GM03348 (cell line): Measurements from ENCODE around the gene CEP170B.
"Not testable (repeated sequence)": the region's sequence is repeated elsewhere in the genome, so short reads cannot be mapped to it uniquely, and the experiment has no call there.

Source experiments
- DNase-seq: peaks from one replicate; pipeline ENCODE4 v3.0.0; 2012; ENCODE audit warnings: low spot score

Gene CEP170B

DNA sequence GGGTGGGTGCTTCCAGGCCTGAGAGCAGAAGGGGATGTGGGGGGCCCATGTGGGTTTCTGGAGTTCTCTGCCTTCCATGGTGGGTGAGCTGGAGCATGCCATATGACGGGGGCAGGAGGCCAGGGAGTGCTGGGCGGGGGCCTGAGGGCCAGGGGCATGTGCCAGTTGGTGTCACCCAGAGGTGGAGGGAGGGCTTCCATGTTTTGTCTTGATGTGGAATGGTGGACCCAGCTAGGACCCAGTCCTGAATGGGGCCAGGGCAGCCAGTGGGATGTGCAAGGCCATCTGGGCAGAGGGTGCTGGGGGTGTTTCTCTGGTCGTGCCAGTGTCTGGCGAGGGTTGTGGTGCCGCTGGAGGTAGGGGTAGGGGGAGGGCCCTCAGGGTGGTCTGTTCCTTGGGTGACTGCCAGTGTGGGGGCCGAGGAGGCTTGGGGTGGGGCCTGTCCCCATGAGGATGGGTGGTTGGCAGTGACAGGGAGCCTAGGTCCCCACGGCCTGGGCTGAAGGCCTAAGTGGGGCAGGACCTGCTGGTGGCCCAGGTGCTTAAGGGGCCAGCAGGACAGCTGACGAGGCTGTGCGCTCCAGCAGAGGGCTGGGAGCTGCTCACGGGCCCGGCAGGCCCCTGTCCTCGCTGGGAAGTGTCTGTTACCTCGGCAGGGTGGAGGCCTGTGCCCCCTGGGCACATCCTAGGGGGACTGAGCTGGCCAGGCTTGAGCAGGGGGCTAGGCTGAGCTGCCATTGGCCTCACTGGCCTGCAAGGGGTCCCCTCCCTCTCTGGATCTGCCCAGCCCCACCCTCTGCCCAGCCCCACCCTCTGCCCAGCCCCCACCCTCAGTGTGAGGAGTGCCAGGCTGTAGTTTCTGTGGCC is 26.8 kb downstream of the CEP170B start:
- DNase-seq = no peak

- DNase-seq = no peak
These were observed 27.7 kb downstream of the CEP170B start for GRCh38 chr14:104892531-104893434.

GRCh38 chr14:104893435-104894207 is 28.6 kb downstream of the CEP170B start:
- no peak for DNase-seq

DNA sequence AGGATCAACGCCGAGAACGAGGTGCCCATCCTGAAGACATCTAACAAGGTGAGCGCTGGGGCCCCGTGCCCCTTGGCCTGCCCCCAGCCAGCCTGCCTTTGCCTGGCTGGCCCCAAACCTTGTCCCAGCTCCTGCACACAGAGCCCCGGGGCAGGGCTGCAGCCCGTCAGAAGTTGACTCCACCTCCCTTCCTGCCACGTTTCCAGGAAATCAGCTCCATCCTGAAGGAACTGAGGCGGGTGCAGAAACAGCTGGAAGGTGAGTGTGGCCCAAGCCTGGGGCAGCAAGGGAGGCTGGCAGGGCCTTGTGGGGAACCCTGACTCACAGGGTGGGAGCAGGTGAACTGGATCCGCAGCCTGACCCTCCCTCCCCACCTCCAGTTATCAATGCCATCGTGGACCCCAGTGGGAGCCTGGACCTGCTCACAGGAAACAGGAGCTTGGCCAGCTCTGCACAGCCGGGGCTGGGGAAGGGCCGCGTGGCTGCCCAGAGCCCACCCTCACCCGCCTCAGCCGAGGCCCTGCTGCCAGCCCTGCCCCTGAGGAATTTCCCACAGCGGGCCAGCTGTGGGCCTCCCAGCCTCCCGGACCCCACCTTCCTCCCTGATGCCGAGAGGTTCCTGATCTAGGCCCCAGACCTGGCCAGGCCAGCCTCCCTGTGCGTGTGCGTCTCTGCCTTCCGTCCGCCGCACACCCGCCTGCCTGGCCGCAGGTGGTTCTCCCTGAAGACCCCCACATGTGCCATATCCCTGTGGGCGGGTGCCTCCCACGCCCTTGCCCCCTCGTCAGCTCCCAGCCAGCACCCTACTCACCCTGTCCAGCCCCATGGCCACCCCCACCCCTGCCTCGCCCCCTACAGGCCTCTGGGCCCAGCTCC is 29.5 kb downstream of the CEP170B start:
- no peak for DNase-seq

GRCh38 chr14:104895207-104895785 is 30.2 kb downstream of the CEP170B start:
- no peak for DNase-seq

GRCh38 chr14:104895786-104896661 is 31.0 kb downstream of the CEP170B start:
- no peak for DNase-seq

DNA sequence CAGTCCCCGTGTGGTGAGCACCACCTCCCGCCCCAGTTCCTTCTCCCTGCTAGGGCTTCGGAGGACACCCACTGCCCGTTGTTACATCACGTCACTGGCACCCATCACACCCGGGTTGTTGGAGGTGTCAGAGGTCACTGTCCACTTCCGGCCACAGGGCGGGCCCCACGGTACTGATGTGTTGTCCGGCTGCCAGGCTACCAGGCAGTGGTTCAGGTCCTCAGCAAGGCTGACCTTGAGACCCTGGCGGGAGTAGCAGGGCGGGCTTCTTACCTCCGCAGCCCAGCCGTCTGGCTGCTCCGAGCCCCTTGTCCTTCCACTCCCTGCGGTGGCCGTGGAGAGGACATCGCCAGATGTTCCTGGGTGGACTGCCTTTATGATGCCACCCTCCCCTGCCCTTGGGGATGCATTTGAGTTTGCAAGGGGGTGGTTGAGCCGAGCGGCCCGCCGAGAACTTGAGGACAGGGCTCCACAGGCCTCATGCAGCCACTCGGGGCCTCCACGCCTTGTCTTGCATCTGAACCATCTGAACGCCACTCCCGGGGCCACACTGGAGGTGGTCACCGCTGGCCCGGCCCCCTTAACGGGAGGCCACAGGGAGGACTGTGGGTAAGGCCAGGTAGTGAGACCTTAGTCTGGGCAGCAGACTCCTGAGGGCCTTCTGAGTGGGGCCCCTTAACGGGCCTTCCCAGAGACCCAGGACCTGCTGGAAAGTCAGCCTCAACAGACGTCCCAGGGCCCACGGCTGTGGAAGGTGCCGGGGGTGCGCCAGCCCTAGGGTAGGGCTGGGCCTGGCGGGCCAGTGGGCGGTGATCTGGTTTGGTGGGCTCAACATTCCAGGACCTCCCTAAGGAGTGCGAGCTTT is 32.5 kb downstream of the CEP170B start:
- no peak for DNase-seq

DNA sequence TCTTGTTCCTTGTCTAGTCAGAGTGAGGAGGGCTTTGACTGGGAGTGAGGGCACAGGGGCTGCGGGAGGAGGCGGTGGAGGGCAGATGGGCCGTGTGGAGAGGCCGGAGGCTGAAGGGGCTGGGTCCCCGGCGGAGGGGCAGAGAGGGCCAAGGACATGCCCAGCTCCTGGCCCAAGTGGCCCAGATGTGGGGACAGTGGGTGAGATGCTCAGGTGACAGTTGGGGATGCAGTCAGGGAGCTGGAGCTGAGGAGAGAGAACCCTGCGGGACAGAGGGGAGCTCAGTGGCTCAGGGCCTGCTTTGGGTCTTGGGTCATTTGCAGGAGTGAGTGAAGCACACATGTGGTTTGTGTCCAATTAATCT is 33.1 kb downstream of the CEP170B start:
- DNase-seq = no peak

DNA sequence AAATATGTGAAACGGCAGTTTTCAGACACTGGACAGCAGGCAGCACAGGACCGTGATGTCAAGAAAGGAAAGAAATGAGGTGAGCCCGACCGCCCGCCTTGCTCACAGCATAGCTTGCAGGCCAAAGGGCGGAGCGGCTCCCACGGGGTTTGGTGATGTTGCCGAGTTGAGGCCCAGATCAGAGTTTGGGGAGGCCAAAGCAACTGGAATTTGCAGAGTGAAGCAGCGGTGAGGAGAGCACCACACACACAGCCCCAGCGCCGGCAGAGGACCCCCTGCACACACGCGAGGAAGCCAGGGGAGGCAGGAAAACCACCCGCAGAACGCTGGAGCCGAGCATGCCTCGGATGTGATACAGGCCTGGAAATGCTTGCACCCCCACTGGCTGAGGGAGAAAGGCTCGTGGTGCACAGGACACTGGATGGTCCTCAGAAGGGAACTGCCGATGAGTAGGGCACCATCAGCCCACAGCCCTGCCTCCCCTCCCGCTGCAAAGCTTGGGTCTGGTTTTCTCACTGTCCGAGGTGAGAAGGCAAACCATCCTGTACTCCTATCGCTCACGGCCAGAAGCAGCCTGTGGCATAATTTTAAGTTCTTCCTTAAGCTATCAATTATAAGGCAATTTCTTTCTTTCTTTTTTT is 33.9 kb downstream of the CEP170B start:
- DNase-seq = no peak

DNA sequence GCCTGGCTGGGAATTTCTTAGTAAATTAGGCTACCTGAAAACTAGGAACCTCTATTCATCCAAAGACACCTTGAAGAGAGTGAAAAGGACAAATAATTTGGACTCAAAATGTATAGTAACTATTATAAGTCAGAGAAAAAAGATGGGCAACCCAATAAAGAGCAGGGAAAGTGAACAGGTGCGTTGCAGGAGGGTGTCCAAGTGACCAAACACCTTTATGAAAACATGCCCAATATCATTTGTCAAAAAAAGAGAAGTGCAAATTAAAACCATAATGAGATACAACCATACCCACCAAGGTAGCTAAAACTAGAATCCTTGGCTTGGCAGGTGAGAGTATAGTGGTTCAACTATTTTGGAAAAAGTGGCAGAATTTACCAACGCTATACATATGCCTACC is 34.7 kb downstream of the CEP170B start:
- no peak for DNase-seq

GRCh38 chr14:104900639-104901512 is 35.8 kb downstream of the CEP170B start:
- DNase-seq = no peak

DNA sequence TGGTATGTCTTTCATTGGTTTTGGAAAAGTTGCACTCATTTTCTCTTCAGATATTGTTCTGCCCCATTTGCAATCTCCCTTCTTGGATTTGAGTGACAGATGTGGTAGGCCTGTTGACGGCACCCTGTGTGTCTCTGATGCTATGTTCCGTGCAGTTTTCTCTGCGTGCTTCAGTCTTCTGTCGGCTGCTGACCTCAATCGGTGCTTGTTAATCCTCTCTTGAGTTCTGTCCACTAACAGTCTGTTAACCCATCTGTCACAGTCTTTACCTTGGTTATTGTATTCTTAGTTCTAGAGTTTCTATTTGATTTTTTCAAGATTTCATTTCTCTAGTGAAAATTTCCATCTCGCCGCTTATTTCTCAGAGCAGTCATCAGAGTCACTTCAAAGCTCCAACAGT is 38.9 kb downstream of the CEP170B start:
- DNase-seq = no peak

GRCh38 chr14:104904650-104905578 is 39.8 kb downstream of the CEP170B start:
- not testable (repeated sequence) for DNase-seq

DNA sequence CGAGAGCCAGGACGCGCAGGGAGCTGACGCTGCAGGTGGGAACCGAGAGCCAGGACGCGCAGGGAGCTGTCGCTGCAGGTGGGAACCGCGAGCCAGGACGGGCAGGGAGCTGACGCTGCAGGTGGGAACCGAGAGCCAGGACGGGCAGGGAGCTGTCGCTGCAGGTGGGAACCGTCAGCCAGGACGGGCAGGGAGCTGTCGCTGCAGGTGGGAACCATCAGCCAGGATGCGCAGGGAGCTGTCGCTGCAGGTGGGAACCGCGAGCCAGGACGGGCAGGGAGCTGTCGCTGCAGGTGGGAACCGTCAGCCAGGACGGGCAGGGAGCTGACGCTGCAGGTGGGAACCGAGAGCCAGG is 40.5 kb downstream of the CEP170B start:
- not testable (repeated sequence) for DNase-seq

- DNase-seq = no peak
These were observed 43.2 kb downstream of the CEP170B start for GRCh38 chr14:104908303-104908702.

DNA sequence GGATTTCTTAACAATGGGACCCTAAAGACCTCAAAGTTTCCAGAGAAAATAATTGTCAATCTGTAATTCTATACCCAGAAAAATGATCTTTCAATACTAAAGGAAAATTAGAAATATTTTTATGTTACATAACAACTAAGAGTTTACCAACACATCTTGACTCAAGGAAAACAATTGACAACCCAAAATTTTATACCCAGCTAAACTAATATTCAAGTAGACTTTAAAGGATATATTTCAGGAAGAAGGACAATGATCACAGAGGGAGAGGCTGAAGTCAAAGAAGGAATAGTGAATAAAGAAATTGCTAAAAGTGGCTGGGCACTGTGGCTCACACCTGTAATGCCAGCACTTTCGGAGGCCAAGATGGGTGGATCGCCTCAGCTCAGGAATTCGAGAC is 47.0 kb downstream of the CEP170B start:
- DNase-seq = no peak
